Neural crest cell (in vitro differentiated cells): ENCODE measurements around the gene NUP210L. TPM values are rescaled to one million over a fixed set of nuclear protein-coding genes. Genes with fewer than 3 reads are reported as not detected.

Source experiments
- DNase-seq: peaks from one replicate; pipeline ENCODE4 v3.0.0; 2021; ENCODE audit warnings: low read depth, mixed read lengths, low spot score
- H3K27ac Mint-ChIP-seq: one replicate; pipeline ENCODE4 v1.8.0; 2021; ENCODE audit warnings: mild to moderate bottlenecking, mixed read lengths; ENCODE audit not compliant: unreplicated experiment
- H3K27me3 Mint-ChIP-seq: 2 replicates; pipeline ENCODE4 v1.8.0; 2021; ENCODE audit warnings: low read depth, mild to moderate bottlenecking, mixed read lengths
- H3K36me3 Mint-ChIP-seq: 2 replicates; pipeline ENCODE4 v1.8.0; 2021; ENCODE audit warnings: low read depth, mild to moderate bottlenecking, mixed read lengths
- H3K4me1 Mint-ChIP-seq: 2 replicates; pipeline ENCODE4 v1.8.0; 2021; ENCODE audit warnings: mixed read lengths
- H3K4me3 Mint-ChIP-seq: one replicate; pipeline ENCODE4 v1.8.0; 2021; ENCODE audit warnings: mild to moderate bottlenecking, mixed read lengths
- H3K9me3 Mint-ChIP-seq: 2 replicates; pipeline ENCODE4 v1.8.0; 2021; ENCODE audit warnings: mixed read lengths
- CTCF ChIP-seq: fragments of 200-600 bp; sonication (generic); conservative IDR thresholded peaks from 2 replicates; pipeline ENCODE4 v1.5.0; 2021; ENCODE audit warnings: antibody characterized with exemption, mild to moderate bottlenecking
- total RNA-seq: library from RNA; stranded (reverse); gene quantifications from 2 replicates; pipeline ENCODE4 v1.2.1, GENCODE V29; 2021

The NUP210L gene
- total RNA-seq, 1 donor from 2014 or later = 0.05 TPM

DNA sequence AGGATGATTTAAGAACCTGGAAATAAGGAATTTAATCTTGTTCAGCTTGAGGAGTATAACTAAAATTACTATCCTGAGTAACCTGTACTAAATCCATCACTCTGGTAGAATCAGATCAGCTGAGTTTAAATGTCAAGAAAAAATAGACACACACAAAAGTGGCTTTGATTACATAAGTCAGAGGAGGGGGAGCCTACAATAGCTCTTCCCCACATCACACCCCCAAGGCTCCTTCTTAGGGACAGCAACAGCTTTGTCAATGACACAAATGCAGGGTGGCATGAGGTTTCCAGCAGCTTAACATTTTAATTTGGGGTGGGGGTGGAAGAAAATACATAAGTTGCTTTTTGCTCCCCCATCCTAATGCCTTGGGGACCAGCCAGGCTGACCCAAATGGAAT is 12.6 kb upstream of the NUP210L start:
- no peaks in the 10 kb centered on the region for H3K27me3 Mint-ChIP-seq
- no peak for DNase-seq
- H3K4me1 Mint-ChIP-seq = peaks cover 5% of the 10 kb centered on the region
- no peak overlapping the region for H3K27ac Mint-ChIP-seq
- no peaks in the 10 kb centered on the region for H3K9me3 Mint-ChIP-seq
- no peak for TF ChIP-seq CTCF
- H3K4me3 Mint-ChIP-seq = no peak overlapping the region
- peaks cover 44% of the 10 kb centered on the region for H3K36me3 Mint-ChIP-seq

GRCh38 chr1:154166207-154166606 is 11.3 kb upstream of the NUP210L start:
- no peaks in the 10 kb centered on the region for H3K27me3 Mint-ChIP-seq
- H3K4me3 Mint-ChIP-seq = no peak overlapping the region
- TF ChIP-seq CTCF = no peak
- DNase-seq = no peak
- H3K4me1 Mint-ChIP-seq = peaks cover 5% of the 10 kb centered on the region
- H3K9me3 Mint-ChIP-seq = no peaks in the 10 kb centered on the region
- peaks cover 36% of the 10 kb centered on the region for H3K36me3 Mint-ChIP-seq
- no peak overlapping the region for H3K27ac Mint-ChIP-seq

GRCh38 chr1:154159554-154159953 is 4.7 kb upstream of the NUP210L start:
- no peak overlapping the region for H3K4me3 Mint-ChIP-seq
- TF ChIP-seq CTCF = no peak
- H3K36me3 Mint-ChIP-seq = peaks cover 49% of the 10 kb centered on the region

DNA sequence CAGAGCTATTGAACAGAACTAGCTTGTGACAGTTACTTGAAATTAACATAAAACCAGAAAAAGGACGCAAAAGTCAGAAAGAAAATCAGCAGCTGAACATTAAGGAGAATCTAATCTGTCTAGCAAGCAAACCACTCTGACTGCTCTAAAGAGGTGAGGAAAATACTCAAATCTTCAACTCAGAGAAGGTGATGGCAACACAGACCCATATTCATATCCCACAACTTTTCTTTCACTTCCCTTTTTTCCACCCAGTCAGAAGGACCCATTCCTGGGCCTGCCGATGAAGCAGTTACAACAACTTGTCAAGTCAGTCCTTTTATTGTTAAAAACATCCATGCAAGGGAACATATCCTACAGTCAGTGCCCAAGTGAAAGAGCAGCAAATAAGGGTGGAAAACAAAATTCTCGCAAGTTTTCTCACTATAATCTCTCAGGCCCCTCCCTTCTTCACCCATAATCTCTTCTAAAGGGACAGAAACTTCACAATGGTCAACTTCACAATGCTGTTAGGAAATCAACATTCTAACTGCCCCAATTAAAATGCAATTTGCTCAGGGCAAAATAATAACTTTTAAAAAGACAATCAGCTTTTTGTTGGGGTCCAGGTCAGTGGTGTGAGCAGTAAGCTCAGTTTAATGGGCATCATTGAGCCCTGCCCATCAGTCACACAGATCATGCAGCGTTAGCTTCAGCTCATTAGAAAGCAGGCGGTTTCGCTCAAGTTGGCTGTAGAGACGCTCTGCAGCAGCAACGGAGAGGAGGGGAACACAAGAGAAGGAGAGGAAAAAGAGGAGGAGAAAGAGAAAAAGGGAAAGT is 3.6 kb upstream of the NUP210L start:
- H3K9me3 Mint-ChIP-seq = peaks cover 4% of the 10 kb centered on the region
- no peak for TF ChIP-seq CTCF
- peaks cover 32% of the 10 kb centered on the region for H3K4me1 Mint-ChIP-seq
- peaks cover 43% of the 10 kb centered on the region for H3K36me3 Mint-ChIP-seq
- DNase-seq = no peak
- peak overlapping the region; percentile 31 for H3K4me3 Mint-ChIP-seq
- H3K27me3 Mint-ChIP-seq = no peaks in the 10 kb centered on the region
- H3K27ac Mint-ChIP-seq = peak overlapping the region; percentile 72

More at GRCh38 chr1:154159554-154159953, 4.7 kb upstream of the NUP210L start:
- Mint-ChIP-seq H3K27me3 (no peaks in the 10 kb centered on the region), H3K4me1 (peaks cover 32% of the 10 kb centered on the region), H3K27ac (no peak overlapping the region), H3K9me3 (peaks cover 4% of the 10 kb centered on the region)
- DNase-seq = no peak

DNA sequence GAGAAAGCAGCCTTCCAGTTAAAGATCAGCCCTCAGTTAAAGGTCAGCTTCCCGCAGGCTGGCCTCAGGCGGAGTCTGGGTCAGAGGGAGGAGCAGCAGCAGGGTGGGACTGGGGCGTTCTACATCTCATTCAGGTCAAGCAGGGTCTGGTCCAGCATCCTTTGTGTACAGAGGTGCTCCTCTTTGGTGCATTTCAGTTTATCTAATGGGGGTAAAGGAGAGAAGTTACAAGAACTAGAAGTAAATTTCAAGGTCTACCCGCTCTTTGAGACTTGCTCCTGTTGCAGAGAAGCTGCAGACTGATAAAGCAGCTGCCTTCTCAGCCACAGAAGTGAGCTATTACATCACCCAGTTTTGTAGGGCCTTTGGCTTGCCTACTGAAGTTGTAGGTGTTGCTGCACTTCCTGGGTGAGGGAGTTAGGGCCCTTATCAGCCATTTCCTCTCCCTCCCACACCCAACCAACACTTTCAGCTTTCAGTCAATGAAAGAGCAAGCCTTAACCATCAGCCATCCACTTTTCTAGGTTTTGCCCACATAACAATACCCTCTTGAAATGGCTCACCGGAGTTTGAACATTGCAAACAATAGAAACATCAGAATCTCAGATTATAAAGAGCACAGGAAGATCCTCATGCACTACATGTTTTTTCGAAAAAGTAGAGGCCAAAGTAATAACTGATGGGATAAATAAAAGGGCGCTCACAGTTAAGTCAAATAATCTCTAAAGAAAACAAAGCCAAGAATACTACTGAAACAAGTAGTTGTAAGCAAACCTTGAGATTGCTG is 2.8 kb upstream of the NUP210L start:
- no peak for TF ChIP-seq CTCF
- peaks cover 32% of the 10 kb centered on the region for H3K4me1 Mint-ChIP-seq
- H3K27ac Mint-ChIP-seq = peak overlapping the region; percentile 72
- peak overlapping the region; percentile 31 for H3K4me3 Mint-ChIP-seq
- H3K36me3 Mint-ChIP-seq = peaks cover 35% of the 10 kb centered on the region
- peak; percentile 18 for DNase-seq
- H3K27me3 Mint-ChIP-seq = no peaks in the 10 kb centered on the region
- peaks cover 4% of the 10 kb centered on the region for H3K9me3 Mint-ChIP-seq
